Testis (tissue), 2 donors: ENCODE data around the gene FHIT.

Source experiments
- CTCF ChIP-seq, 3 experiments: fragments of 450-650 bp in 2 of 3; fragments of 200-600 bp in 1 of 3; sonication (generic) in 1 of 3; IDR thresholded peaks; one replicate each; pipeline ENCODE4 v1.5.1; 2016 to 2019; ENCODE audit warnings: antibody characterized with exemption in 3 of 3, mild to moderate bottlenecking in 2 of 3, moderate library complexity in 1 of 3
- POLR2A ChIP-seq: fragments of 450-650 bp; IDR thresholded peaks from one replicate; pipeline ENCODE4 v1.6.1; 2017; ENCODE audit warnings: antibody characterized with exemption, mild to moderate bottlenecking, moderate library complexity

- TF ChIP-seq CTCF (IDR thresholded peaks at IDR 0.05), result no peak
- no peak for TF ChIP-seq POLR2A
Observed at GRCh38 chr3:60175680-60176079, 1075.6 kb downstream of the FHIT start.
